Mucosa of rectum (tissue), 2 donors: ENCODE data around the gene JCHAIN.

Source experiments
- H3K27ac ChIP-seq, 2 donors: one replicate each; pipeline ENCODE4 v1.7.0; 2013; ENCODE audit warnings: inconsistent platforms in 2 of 2, low read depth in 2 of 2, low read length in 2 of 2
- H3K27me3 ChIP-seq, 2 donors: one replicate each; pipeline ENCODE4 v1.7.0; 2013; ENCODE audit warnings: low read length in 2 of 2; ENCODE audit not compliant: control insufficient read depth in 2 of 2, insufficient read depth in 2 of 2
- H3K36me3 ChIP-seq, 2 donors: one replicate each; pipeline ENCODE4 v1.7.0; 2013; ENCODE audit warnings: low read length in 2 of 2; ENCODE audit not compliant: control insufficient read depth in 2 of 2, insufficient read depth in 2 of 2
- H3K4me1 ChIP-seq, 2 donors: one replicate each; pipeline ENCODE4 v1.7.0; 2013; ENCODE audit warnings: low read length in 2 of 2, mild to moderate bottlenecking in 1 of 2; ENCODE audit not compliant: control insufficient read depth in 2 of 2, insufficient read depth in 2 of 2
- H3K4me3 ChIP-seq, 2 donors: one replicate each; pipeline ENCODE4 v1.7.0; 2013; ENCODE audit warnings: low read length in 2 of 2
- H3K9ac ChIP-seq, 2 donors: one replicate each; pipeline ENCODE4 v1.7.0; 2013; ENCODE audit warnings: low read length in 2 of 2, low read depth in 1 of 2, mild to moderate bottlenecking in 1 of 2
- H3K9me3 ChIP-seq, 2 donors: one replicate each; pipeline ENCODE4 v1.7.0; 2013; ENCODE audit warnings: low read length in 2 of 2; ENCODE audit not compliant: control insufficient read depth in 2 of 2
- donor health status: healthy.
- donor health status: Normal muscosa, but diverticular disease.

Gene JCHAIN

DNA sequence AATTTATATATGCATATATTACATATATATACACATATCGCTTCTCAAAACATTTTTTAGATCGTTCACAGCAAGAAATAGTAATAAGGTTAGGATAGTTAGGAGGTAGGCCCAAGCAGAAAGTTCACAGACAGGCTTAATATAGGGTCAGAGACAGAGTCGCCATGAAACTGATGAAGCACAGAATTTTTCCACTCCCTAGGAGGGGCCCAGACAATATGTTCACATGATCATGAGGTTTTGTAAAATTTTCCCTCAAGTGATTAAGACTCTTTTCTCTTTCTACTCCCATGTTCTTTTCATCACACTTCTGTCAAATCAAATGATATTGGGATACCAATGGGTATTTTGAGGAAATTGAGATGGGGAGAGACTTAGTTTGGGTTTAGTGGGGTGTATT lies 43.0 kb downstream of the JCHAIN start:
- H3K27ac ChIP-seq, result no peak overlapping the region
- H3K27me3 ChIP-seq, result no peaks in the 10 kb centered on the region
- H3K9me3 ChIP-seq, result no peaks in the 10 kb centered on the region
- H3K4me1 ChIP-seq, result no peaks in the 10 kb centered on the region
- H3K9ac ChIP-seq, result no peak overlapping the region
- no peak overlapping the region for H3K4me3 ChIP-seq
- no peaks in the 10 kb centered on the region for H3K36me3 ChIP-seq

DNA sequence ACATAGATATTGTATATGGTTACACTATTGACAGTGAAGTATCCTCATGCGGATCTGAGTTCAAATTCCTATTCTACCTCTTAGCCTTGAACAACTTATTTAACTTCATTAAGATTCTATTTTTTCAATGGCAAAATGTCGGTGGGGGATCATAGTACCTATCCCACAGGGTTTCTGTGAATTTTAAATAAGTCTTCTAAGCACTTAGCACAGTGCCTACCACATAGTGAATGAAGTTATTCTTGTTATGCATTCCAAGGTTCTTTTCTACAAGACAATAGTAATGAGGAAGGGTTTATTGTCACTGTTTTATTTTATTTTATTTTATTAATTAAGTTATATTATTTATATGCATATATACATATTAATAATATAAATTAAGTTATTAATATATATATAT lies 46.5 kb downstream of the JCHAIN start:
- Histone ChIP-seq H3K9ac (no peak overlapping the region), H3K36me3 (no peaks in the 10 kb centered on the region), H3K27ac (no peak overlapping the region), H3K27me3 (no peaks in the 10 kb centered on the region), H3K4me1 (no peaks in the 10 kb centered on the region), H3K9me3 (no peaks in the 10 kb centered on the region), H3K4me3 (no peak overlapping the region)

DNA sequence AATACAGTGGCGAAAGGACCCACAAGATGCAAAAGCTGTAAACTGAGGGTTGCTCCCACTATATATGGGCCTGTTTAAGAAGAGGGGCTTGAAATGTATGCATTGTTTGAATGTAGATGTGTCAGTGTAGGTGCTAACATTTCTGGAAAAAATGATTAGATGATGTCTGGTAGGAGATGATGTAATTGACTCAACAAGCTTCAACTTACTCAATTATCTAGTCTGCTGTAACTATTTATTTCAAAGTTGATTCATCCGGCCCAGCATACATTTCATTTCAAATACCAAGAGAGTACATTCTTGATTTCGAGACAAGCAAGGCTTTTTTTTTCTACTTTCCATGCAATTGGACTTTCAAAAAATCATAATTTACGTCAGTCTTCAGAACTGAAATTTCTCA lies 47.0 kb downstream of the JCHAIN start:
- H3K27ac ChIP-seq, result no peak overlapping the region
- no peaks in the 10 kb centered on the region for H3K9me3 ChIP-seq
- H3K9ac ChIP-seq, result no peak overlapping the region
- no peaks in the 10 kb centered on the region for H3K27me3 ChIP-seq
- H3K36me3 ChIP-seq, result no peaks in the 10 kb centered on the region
- no peaks in the 10 kb centered on the region for H3K4me1 ChIP-seq
- H3K4me3 ChIP-seq, result no peak overlapping the region

DNA sequence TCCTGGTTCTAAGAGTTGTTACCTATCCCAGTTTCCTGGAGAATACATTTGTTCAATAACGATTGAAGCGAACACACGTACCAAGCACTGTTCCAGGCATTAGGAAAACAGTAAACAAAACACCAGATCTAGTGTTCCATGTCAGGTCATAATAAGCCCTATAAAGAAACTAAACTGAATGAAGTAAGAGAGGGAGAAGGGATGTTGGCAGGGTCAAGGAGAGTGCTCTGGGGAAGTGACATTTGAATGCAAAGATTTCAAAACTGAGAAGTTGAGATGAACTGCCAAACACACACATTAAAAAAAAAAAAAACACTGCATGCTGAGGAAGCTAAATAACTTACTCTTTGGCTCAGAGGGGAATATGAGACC lies 52.1 kb downstream of the JCHAIN start:
- peak overlapping the region; percentile 16 to 45 for H3K27ac ChIP-seq
- peak overlapping the region in 1 of 2 donors; percentile 53 for H3K4me3 ChIP-seq

DNA sequence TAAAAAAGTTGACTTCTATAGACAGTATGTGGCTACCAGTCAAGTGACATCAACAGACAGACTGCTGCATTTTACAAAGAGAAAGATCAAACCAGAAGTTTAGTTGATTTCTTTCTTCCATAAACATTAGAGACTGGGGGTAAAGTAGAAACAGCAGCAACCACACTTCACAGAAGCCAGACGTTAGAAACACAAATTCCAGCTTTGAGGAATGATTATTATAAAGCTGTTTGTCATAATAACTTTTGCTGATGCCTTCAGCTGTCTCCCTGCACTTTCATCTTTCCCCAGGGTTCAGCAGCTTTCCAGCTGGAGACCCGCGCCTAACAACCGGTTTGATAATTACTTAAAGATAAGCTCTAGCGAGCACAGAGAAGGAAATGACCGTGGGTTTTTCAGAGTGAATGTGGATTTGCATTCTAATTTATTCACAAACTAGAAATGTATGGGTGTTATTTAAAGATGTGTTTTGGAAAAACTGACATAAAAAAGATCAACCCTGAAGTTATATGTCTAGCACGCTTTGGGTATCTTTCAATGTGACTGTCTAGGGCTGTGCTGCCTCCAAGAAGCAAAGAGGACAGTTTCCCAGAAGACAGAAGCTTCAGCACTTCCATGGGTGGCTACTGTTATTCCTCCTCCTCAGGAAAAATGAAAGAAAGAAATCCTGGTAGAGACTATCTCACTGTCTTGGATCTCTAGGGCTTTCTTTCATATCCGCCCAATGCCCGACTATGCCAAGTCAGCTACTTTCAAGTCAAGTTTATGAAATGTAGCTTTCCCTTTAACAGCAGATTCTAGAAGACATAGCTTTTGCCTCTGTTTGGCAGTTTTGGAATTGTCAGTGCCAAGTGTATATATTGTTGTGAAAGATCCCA lies 52.8 kb downstream of the JCHAIN start:
- H3K9ac ChIP-seq, result peak overlapping the region in 1 of 2 donors; percentile 34

More for the DNA sequence above, 52.1 kb downstream of the JCHAIN start:
- Histone ChIP-seq H3K27me3 (no peaks in the 10 kb centered on the region), H3K36me3 (no peaks in the 10 kb centered on the region), H3K4me1 (no peaks in the 10 kb centered on the region), H3K9ac (peak overlapping the region in 1 of 2 donors; percentile 11), H3K9me3 (no peaks in the 10 kb centered on the region)

DNA sequence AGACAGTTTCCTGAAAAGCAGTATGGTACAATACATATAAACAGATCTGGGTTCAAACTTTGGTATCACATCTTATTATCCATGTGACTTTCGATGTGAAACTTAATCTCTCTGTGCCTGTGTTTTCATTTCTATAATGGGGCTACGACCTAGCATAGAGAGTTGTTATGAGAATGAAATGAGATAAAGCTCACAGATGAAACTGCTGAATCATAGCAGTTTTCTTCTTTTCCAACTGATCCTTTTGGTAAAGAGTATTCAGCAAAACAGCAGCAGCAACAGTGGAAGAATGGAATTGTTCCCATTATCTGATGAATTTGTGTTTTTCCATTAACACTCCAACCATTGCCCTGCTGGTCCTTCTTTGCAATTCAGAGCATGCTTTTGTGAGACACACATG lies 58.0 kb downstream of the JCHAIN start:
- no peak overlapping the region for H3K4me3 ChIP-seq
- H3K4me1 ChIP-seq, result no peaks in the 10 kb centered on the region
- H3K27ac ChIP-seq, result no peak overlapping the region
- no peaks in the 10 kb centered on the region for H3K9me3 ChIP-seq
- no peaks in the 10 kb centered on the region for H3K36me3 ChIP-seq
- no peak overlapping the region for H3K9ac ChIP-seq
- H3K27me3 ChIP-seq, result no peaks in the 10 kb centered on the region

More for the DNA sequence above, 52.8 kb downstream of the JCHAIN start:
- Histone ChIP-seq H3K27ac (peak overlapping the region; percentile 16 to 45), H3K36me3 (no peaks in the 10 kb centered on the region), H3K4me3 (peak overlapping the region; percentile 53), H3K4me1 (no peaks in the 10 kb centered on the region), H3K27me3 (no peaks in the 10 kb centered on the region), H3K9me3 (no peaks in the 10 kb centered on the region)

DNA sequence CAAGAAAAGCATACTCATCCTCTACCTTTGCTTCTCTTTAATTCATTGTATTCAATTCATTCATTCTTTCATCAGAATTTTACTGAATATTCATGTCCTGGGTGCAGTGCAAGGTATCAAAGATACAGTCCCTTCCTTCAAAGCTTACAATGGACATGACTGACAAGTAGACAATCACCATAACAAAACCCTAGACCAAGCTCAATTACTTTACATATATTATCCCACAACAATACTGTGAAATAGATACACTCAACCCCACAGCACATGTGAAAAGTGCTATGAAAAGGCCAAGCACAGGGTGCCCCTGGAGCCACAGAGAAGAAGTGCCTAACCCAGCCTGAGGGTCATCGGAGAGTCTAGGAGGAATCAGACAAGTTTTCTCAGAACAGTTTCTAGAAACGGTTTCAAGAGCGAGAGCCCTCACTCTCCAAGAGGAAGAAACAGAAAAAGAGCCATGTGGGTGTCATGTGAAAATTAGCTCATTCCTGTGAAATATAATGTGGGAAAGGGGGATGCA lies 58.9 kb downstream of the JCHAIN start:
- Histone ChIP-seq H3K9me3 (no peaks in the 10 kb centered on the region), H3K36me3 (no peaks in the 10 kb centered on the region), H3K4me3 (no peak overlapping the region), H3K27ac (no peak overlapping the region), H3K4me1 (no peaks in the 10 kb centered on the region), H3K9ac (no peak overlapping the region), H3K27me3 (no peaks in the 10 kb centered on the region)

DNA sequence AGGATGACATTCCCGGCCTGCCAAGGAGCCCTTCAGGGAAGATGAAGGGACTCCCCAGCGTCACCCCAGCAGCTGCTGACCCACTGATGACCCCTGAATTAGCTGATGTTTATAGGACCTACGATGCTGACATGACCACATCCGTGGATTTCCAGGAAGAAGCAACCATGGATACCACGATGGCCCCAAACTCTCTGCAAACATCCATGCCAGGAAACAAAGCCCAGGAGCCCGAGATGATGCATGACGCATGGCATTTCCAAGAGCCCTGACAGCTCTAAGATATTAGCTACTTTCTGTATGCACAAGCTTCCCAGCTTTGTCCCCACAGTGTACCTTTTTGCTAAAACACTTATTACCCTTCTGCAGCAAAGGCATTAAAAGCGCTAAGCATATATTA lies 59.8 kb downstream of the JCHAIN start:
- Histone ChIP-seq H3K4me3 (no peak overlapping the region), H3K27me3 (no peaks in the 10 kb centered on the region), H3K27ac (no peak overlapping the region), H3K4me1 (no peaks in the 10 kb centered on the region), H3K36me3 (no peaks in the 10 kb centered on the region), H3K9ac (no peak overlapping the region), H3K9me3 (no peaks in the 10 kb centered on the region)
